NCI-H345 treated with DMSO at 0.1 percent for 48 hours (cell line): ENCODE data around the gene KLF15.

ENCODE experiments used
- DNase-seq: peaks from one replicate; lab custom pipeline; 2025; ENCODE audit not compliant: unreplicated experiment; lab: John Stamatoyannopoulos, UW

KLF15 gene

GRCh38 chr3:126389794-126390146, 32.6 kb upstream of the KLF15 start:
- DNase-seq = no peak

DNA sequence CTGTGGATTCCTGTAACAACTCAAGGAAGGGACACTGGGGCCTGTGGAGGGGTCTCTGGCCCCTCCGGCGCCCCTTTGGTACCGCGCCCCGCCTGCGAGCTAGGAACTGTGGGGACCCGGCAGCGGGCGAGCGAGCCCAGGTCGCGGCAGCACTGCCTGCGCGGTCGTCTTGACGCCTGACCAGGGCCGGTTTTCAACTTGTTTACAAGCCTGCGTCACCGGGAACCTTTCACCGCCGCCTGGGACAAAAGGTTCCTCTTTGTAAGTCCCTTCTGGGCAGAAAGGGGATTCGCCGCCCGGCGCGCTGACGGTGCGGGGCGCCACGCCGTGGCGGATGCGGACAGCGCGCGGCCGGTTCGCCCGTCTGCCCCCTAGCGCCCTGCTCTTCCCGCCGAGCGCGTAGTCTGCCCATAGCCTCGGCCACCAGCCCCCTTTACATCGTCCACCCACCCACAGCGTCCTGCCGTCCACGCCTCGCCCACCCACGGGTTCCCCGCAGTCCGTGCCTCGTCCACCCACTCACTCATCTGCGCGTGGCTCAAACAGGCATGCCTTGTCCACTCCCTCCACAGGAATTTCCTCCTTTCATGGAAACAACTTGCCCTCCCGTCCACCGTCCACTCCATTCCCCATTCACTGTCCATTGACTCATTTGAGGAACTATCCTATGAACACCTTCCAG, 32.0 kb upstream of the KLF15 start:
- peak; percentile 23 for DNase-seq

GRCh38 chr3:126381966-126382365, 24.8 kb upstream of the KLF15 start:
- no peak for DNase-seq

DNA sequence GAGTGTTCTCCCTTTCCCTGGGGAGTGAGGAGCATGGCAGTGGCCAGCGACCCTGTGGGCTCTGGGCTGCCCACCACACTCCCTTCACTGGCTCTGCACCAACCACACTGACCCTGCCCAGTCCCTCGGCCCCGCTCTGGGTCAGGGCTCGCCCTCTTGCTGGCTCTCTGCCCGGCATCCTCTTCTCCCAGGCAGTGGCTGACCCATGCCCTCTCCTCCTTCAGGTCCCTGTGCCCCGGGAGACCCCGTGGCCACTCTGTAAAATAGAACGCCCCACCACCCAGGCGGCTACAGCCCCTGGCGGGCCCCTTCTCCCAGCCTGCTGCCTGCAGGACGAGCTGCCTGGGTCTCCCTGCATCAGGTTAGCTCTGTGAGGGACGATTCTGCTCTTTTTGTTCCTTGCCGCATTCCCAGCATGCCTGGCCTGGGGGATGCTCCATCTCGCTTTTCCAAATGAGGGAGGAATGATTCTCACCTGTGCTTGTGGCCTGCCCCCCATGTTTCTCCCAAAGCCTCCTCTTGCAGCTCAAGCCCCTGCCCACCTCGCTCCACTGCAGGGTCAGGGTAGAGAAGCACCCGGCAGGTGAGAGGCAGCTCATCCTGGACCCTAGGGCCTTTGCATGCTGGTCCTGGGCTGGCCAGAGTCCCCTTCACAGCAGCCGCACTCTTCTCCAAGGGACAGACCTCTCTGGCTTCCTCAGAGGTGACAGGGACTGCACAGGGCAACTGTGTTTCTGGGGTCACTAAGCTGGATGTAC, 23.0 kb upstream of the KLF15 start:
- DNase-seq = no peak

GRCh38 chr3:126378341-126378751, 21.1 kb upstream of the KLF15 start:
- DNase-seq = no peak

DNA sequence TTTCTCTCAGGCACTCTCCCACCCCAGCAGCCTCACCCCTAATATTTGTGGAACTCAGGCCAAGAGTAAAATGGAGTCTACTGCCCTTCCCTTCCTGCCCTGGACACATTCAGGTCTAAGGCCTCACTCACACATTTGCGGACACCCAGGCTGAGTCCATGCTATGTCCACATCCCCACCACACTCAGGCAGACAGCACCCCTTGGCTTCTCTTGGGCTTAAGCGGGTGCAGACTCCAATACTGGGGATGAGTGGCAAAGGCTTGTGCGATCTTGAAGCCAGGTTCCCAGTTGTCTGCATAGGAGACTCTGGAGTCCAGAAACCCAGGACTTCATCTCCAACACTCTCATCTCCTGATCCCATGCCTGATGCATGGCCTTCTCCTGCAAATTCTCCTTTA, 20.0 kb upstream of the KLF15 start:
- DNase-seq = no peak

- DNase-seq = no peak
These were observed 19.2 kb upstream of the KLF15 start for GRCh38 chr3:126376444-126376843.

DNA sequence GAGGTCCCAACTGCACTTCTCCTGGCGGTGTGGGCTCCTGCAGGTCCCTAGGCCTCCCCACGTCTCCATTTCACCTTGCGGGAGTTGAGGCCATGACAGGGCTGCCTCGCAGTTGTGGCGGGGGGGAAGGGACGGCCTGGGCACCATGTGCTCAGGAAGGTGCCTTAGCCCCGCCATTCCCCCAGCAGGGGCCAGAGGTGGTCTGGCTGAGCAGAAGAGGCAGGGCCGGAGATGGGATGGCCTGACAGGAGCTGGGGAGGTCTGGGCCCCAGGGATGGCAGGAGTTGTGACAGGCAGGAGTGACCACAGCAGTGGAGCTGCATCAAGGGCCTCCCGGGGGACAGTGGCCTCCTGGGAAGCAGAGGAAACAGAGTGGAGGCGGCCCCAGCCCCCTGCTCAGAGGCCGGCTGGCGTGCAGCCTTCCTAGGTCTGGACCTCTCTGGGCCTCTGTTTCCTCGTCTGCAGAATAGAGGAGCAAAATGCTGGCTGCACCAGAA, 18.7 kb upstream of the KLF15 start:
- no peak for DNase-seq

DNA sequence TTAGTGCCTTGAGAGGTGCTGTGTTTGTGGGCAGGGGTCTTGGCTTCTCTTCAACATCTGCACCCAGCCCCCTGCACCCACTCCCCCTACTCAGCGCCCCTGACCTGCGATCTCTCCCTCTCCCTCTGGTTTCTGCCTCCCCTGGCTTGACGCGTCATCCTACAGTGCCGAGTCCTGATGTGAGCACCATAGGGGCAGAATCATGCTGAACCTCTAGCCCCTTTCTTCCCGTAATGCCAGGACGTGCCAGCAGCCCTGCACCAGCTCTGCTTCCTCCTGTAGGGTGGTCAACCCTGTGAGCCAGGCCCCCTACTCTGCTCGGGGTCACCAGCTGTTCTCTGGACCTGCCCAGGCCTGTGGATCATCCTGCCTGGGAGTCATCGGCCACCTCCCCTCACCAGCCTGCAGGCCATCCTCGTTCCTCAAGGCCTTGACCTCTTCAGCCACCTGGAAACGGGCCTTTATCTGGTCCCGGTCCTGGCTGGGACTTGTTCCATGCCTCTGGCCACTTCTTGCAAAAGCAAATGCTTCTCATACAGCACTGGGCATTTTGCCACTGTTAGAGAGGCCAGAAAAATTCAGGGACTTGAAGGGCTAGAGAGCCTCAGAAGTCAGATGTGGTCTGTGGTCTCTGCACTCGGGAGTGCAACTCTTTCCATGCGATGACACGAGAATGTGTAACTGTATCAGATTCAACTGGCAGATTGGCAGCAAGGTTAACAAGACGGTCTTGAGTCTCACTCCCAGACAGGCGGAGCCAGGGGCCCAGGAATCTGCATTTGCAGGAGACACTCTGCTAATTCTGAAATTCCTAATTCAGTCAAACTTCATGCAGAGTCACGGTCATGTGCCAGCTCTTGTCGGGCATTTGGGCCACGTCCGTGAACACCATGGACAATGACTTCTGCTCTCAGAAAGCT, 16.7 kb upstream of the KLF15 start:
- DNase-seq = no peak

DNA sequence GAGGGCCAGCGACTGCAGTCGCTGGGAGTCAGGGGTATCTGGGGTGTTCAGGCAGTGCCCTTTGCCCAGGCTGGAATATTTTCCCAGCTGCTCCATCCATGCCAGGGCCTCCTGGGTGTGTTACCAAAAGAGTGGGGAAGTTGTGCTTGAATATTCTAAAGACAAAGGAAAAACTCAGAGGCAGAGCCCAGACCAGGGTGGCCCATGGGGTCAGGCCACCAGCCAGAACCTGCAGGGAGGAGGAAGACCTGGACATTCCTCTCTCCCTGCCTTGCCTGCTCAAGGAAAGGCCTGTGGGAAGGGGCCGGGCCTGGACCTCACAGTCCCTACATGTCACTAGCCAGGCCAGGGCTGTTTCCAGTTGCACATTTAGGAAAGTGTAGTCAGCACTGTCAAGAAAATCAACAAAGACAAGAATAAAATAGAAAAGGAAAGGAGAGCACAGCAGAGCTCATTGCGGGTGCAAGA, 16.0 kb upstream of the KLF15 start:
- DNase-seq = no peak

DNA sequence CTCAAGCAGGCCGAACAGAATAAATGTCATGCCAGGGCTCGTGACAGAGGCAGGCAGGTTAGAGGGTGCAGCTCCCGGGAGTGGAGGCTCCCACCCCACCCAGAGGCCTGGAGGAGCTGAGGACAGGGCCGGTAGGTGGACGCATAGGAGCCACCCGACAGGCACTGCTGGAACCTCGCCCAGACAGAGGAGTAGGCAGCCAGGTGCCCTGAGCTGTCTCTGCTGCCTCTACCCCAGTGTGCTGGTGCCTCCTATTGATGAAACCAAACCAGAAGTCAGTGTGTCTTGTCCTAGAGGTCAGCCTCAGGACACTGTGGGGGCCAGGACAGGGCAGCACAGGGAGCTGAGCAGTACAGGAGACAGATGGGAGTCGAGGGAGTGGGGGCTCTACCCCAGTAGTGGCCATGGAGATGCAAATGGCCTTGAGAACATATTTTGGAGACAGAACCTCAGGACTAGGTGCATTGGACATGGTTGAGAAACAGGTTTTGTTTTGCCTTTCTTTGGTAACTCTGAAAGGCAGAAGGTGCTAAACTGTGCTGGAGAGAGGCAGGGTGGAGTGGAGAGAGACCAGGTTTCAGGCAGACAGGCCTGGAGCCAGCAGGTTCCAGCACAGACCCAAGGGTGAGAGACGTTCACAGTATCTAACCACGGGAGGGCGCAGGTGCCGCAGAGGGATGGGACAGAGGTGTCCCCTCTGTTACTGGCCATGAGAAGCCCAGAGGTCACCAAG, 15.4 kb upstream of the KLF15 start:
- DNase-seq = no peak

DNA sequence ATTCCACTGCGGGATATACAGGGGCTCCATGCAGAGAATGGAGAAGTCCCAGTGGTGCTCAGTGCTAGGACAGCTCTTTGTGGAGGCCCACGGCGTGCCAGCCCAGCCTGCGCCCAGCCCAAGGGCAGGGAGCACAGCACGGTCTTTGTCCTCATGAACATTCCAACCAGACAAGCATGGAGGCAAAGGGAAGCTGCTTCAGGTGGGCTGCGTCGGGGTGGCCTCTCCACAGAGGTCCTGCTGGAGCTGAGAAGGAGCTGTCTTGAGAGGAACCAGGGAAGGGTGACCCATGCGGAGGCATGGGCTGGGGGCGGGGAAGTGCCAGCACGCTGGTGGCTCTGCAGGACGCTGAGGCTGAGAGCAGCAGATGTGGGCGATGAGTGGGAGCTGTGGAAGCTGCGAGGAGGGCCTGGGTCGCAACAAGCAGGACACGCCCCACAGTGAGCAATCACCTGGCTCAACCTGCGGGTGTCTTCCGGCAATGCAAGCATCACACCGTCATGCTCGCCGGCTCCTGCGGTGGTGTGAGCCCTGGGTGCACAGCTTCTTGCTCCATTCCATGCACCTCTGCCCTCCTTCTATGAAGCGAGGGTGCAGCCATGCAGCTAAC, 14.0 kb upstream of the KLF15 start:
- no peak for DNase-seq

GRCh38 chr3:126370606-126371005, 13.4 kb upstream of the KLF15 start:
- DNase-seq = no peak

DNA sequence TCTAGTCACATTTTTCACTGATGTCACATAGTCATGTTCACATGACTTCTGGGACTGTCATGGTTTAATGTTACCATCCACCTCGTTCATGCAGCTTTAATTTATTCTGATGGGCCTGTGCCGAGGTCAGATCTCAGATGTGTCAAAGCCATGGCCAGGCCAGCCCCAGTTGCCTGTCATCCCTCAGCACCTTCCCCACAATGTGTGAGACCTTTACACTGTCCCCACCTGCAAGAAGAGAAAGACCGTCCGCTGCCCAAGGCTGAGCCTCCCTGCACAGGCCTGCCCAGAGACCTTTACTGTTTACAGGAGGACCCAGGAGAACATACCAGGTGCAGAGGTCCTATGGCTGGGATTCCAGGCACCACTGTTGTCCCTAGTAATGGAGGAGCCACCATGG, 12.8 kb upstream of the KLF15 start:
- no peak for DNase-seq

DNA sequence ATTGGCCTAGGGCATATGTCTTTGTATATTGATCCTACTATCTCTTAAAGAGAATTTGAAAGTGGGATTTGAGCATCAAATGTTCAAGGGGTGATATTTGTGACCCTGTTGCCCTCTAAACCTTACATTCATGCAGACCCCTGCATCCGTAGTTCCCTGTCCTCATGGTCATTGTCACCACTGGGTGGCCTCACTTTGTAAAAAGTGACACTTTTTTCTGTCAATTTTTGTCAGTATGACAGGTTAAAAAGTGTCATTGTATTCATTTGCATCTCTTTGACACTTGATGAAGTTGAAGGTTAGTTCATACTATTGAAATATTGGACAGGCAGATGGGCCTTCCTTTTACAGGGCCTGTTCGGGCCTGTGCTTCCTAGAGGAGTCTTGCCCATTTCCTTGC, 12.3 kb upstream of the KLF15 start:
- no peak for DNase-seq

GRCh38 chr3:126367316-126367805, 10.2 kb upstream of the KLF15 start:
- no peak for DNase-seq

GRCh38 chr3:126365351-126366277, 8.4 kb upstream of the KLF15 start:
- DNase-seq = no peak

DNA sequence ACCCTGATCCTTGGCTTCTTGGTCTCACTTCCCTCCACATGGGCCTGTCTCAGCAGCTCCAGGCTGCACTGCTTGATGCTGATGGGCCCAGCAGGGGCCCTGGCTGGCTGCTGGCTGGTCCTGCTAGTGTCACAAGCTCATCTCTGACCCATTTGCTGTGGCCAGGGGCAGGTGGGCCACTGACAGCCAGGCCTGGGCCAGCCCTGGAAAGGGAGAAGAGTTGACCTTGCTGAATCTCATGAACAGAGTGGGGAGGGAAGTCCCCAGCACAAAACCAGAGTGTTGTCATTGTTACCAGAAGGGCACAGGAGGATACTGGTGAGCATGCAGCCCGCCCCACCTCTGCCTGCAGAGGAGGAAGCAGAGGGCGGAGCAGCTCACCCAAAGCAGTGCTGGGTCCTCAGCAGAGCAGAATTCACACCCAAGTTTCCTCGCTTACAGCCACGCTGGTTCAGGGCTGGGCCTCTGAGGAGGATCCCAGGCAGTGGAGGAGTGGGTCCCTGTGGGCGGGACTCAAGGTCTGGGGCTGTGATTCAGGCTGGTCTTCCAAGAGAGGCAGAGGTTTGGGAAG, 7.6 kb upstream of the KLF15 start:
- no peak for DNase-seq
